H7 (cell line): ENCODE measurements around the gene PHACTR4. TPM values are rescaled to one million over a fixed set of nuclear protein-coding genes. Genes with fewer than 3 reads are reported as not detected.
"Not testable (repeated sequence)": the region's sequence is repeated elsewhere in the genome, so short reads cannot be mapped to it uniquely, and the experiment has no call there.

ENCODE experiments used
- DNase-seq: peaks from one replicate; pipeline ENCODE4 v3.0.0; 2012
- H3K27me3 ChIP-seq: 2 replicates; pipeline ENCODE4 v1.6.0; 2011; ENCODE audit warnings: mild to moderate bottlenecking, low read length; ENCODE audit not compliant: control insufficient read depth, insufficient read depth
- H3K36me3 ChIP-seq: replicated peaks from 2 replicates; pipeline ENCODE4 v1.5.1; 2011; ENCODE audit warnings: low read length; ENCODE audit not compliant: control insufficient read depth, insufficient read depth
- H3K4me3 ChIP-seq: 2 replicates; pipeline ENCODE4 v1.5.1; 2011; ENCODE audit warnings: low read depth, mild to moderate bottlenecking, control low read depth, low read length, moderate library complexity; ENCODE audit not compliant: insufficient read depth
- total RNA-seq: library from RNA; depleted of rRNA; stranded (reverse); fragments of >200 nt; shearing (Covaris generic); gene quantifications from 2 replicates; pipeline ENCODE4 v1.2.3, GENCODE V29; 2014; rRNA removed

Gene PHACTR4
- 16.9 and 23.0 TPM in 2 replicates for total RNA-seq

DNA sequence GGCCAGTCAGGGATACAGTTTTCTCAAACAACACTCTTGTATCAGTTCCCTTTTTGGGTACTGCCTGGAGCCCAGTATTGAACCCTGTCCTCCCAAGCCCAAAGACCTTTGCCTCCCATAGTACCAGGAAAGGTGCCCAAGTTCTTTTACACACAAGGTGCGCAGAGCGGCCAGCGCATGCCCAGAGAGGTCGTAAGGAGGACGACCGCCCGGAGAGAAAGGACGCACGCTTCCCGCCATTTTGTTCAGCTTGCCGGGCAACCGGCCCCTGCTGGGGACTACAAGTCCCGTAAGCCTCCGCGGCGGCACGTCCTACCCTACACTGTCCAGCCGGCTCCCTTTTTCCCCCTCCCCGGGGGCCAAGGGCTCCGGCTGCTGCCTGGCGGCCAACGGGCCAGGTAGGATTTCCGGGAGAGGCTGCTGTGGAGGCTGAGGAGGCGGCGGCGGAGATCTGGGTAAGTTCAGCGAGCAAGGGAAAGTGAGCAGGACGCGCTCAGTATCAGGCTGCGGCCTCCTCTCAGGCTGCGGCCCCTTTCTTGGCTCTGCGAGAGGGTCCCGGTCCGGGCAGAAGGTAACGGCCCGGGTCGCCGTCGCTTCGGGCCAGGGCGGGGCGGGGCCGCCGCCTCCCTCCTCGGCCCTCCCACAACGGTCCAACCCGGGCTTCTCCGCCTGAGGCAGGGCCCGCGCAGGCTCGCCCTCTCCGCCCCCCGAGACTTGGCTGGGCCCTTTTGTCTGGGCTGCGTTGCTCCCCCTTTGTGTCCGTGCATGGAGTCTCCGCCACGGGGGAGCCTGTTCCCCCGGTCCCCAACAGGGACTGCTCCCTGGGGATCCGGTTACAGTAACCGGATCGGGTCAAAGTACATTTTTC is at the start of gene PHACTR4:
Gene PHACTR4, plus strand, starts transcription at position 370 of the 868 bp plus-strand sequence. CDS start 37,708 bp downstream, outside the sequence.
- peak; percentile 97 for DNase-seq
- Histone ChIP-seq H3K4me3 (peak within 1 kb of the TSS; percentile 94), H3K27me3 (no peaks in the 10 kb centered on the region), H3K36me3 (no peaks in the 10 kb centered on the region)

DNA sequence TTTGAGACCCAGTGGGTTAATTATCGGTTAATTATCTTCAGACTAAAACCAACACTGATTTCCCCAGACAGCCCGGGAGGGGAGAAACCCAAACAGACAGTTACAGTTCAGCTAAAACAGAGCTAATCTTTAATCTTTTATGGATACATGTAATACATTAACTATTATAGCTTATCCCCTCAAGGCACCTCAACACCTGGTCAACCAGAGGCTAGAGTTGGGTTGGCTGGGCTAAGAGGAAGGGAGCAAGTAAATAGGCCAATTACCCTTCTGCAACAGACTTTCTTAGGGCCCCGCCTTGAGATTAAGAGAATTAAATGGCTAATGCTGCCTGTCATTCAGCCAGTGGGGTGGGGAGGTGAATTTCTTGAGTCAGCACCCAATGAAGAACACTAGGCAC is 47.3 kb upstream of the PHACTR4 start:
- no peaks in the 10 kb centered on the region for H3K27me3 ChIP-seq
- H3K4me3 ChIP-seq: no peak overlapping the region
- H3K36me3 ChIP-seq: no peaks in the 10 kb centered on the region
- DNase-seq: no peak

GRCh38 chr1:28323720-28324119 is 45.8 kb upstream of the PHACTR4 start:
- Histone ChIP-seq H3K27me3 (no peaks in the 10 kb centered on the region), H3K36me3 (no peaks in the 10 kb centered on the region), H3K4me3 (no peak overlapping the region)
- no peak for DNase-seq

- no peak for DNase-seq
- no peak overlapping the region for H3K4me3 ChIP-seq
- H3K27me3 ChIP-seq: no peaks in the 10 kb centered on the region
- H3K36me3 ChIP-seq: no peaks in the 10 kb centered on the region; the same call in 1 of the 2 replicates
These were observed 43.0 kb upstream of the PHACTR4 start for GRCh38 chr1:28326515-28326914.

DNA sequence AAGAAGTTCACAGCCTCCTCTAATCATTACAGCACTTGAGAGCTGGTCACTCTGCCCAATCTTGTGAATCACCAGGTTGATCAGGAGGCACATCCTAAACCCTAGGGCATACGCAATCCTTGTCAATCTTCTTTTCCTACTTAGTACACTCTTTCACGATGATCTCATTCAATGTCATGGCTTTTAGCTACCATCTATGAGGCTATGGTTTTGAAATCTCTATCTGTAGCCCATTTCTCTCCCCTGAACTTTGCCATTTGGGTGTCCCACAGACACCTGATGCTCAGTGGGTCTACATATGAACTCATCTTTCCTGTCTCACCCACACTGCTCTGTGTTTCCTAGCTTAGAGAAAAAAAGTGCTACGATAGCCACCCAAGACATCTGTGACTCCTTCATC is 42.6 kb upstream of the PHACTR4 start:
- no peak for DNase-seq
- no peak overlapping the region for H3K4me3 ChIP-seq

DNA sequence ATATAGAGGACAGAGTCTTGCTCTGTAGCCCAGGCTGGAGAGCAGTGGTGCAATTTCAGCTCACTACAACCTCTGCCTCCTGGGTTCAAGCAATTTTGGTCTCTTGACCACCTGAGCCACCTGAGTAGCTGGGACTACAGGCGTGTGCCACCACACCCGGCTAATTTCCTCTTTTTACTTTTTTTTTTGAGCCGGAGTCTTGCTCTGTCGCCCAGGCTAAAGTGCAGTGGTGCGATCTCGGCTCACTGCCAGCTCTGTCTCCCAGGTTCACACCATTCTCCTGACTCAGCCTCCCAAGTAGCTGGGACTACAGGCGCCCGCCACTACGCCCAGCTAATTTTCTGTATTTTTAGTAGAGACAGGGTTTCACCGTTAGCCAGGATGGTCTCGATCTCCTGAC is 42.1 kb upstream of the PHACTR4 start:
- not testable (repeated sequence) for H3K4me3 ChIP-seq, H3K27me3 ChIP-seq, DNase-seq, H3K36me3 ChIP-seq

More for the DNA sequence above, 42.6 kb upstream of the PHACTR4 start:
- H3K27me3 ChIP-seq: no peaks in the 10 kb centered on the region
- no peaks in the 10 kb centered on the region; the same call in 1 of the 2 replicates for H3K36me3 ChIP-seq

DNA sequence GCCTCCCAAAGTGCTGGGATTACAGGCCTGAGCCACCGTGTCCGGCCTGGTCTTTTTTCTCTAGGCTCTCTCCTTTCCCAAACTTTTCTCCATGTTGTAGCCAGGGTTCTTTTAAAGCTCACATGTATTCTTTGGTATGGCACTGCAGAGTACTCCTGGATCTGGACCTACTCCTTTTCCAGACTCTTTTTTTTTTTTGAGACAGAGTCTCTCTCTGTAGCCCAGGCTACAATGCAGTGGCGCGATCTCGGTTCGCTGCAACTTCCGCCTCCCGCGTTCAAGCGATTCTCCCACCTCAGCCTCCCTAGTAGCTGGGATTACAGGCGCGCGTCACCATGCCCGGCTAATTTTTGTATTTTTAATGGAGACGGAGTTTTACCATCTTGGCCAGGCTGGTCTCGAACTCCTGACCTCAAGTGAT is 41.3 kb upstream of the PHACTR4 start:
- H3K36me3 ChIP-seq: peaks cover 5% of the 10 kb centered on the region; the same call in 1 of the 2 replicates
- no peak for DNase-seq
- no peaks in the 10 kb centered on the region for H3K27me3 ChIP-seq
- peak overlapping the region; percentile 66 for H3K4me3 ChIP-seq

DNA sequence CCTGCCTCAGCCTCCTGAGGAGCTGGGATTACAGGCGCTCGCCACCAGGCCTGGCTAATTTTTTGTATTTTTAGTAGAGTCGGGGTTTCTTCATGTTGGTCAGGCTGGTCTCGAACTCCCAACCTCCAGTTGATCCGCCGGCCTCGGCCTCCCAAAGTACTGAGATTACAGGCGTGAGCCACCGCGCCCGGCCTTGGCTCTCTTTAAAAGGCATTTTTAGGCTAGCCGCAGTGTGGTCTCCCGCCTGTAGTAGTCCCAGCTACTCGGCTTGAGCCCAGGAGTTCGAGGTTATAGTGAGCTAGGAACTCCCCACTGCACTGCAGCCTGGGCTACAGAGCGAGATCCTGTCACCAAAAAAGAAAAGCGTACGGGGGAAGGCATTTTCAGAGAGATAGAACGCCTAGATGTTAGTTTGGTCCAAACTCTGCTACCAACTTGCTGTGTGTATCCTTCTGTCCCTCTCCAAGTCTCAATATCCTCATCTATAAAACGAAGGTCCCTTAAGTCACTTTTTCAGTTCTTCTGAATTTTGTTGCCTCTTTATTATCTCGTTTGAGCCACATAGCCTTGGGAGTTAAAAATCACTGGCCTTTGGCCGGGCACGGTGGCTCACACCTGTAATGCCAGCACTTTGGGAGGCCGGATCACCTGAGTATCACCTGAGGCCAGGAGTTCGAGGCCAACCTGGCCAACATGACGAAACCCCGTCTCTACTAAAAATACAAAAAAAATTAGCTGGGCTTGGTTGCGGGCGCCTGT is 40.0 kb upstream of the PHACTR4 start:
- Histone ChIP-seq H3K36me3 (peaks cover 10% of the 10 kb centered on the region), H3K27me3 (no peaks in the 10 kb centered on the region), H3K4me3 (peak overlapping the region; percentile 66)
- no peak for DNase-seq

- Histone ChIP-seq H3K36me3 (peaks cover 5% of the 10 kb centered on the region), H3K27me3 (no peaks in the 10 kb centered on the region), H3K4me3 (no peak overlapping the region)
- DNase-seq: no peak
These were observed 30.6 kb upstream of the PHACTR4 start for GRCh38 chr1:28338897-28339296.

DNA sequence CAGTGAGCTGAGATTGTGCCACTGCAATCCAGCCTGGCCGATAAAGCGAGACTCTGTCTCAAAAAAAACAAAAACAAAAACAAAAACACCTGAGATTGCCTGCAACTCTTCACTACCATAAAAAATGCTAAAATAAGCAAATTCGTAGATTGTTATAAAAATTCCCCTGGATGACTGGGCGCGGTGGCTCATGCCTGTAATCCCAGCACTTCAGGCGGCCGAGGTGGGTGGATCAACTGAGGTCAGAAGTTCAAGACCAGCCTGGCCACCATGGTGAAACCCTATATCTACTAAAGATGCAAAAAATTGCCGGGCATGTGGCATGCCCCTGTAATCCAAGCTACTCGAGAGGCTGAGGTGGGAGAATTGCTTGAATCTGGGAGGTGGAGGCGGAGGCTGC is 30.0 kb upstream of the PHACTR4 start:
- H3K4me3 ChIP-seq: no peak overlapping the region
- DNase-seq: no peak
- H3K27me3 ChIP-seq: no peaks in the 10 kb centered on the region
- peaks cover 2% of the 10 kb centered on the region for H3K36me3 ChIP-seq

DNA sequence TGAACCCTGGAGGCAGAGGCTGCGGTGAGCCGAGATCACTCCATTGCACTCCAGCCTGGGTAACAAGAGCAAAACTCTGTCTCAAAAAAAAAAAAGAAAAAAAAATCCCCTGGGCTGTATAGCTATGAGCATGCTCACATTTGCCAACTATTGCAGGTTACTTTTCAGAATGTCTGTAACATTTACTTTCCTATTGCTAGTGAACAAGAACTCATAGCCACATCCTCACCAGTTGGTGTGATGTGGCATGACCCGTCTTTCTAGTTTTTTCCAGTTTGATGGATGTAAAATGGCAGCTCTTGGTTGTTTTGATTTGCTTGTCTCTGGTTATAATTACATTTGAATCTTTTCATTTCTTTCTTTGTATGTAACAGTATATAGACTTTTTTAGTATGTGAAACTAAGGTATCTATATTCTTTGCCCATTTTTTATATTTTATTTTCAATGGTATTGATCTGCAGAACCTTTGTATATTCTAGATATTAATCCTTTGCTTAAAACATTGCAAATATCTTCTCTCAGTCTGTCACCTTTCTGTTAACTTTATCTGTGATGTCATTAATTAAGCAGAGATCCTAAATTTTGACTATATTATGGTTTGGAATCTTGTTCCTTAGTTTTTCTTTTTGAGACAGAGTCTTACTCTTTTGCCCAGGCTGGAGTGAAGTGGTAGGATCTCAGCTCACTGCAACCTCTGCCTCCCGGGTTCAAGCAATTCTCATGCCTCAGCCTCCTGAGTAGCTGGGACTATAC is 29.1 kb upstream of the PHACTR4 start:
- DNase-seq: no peak
- H3K27me3 ChIP-seq: no peaks in the 10 kb centered on the region
- H3K36me3 ChIP-seq: no peaks in the 10 kb centered on the region
- H3K4me3 ChIP-seq: no peak overlapping the region

DNA sequence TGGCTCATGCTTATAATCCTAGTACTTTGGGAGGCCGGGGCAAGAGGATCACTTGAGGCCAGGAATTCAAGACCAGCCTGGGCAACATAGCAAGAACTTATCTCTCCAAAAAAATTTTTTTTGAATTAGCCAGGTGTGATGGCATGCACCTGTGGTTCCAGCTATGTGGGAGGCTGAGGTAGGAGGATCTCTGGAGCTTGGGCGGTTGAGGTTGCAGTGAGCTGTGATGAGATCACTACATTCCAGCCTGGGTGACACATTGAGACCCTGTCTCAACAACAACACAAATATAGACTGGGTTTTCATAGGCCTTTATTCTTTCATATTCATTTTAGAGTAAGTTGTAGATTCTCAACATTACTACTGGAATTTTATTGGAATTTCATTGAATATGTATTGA is 27.9 kb upstream of the PHACTR4 start:
- Histone ChIP-seq H3K4me3 (no peak overlapping the region), H3K36me3 (no peaks in the 10 kb centered on the region), H3K27me3 (no peaks in the 10 kb centered on the region)
- DNase-seq: no peak

GRCh38 chr1:28343405-28343804 is 26.1 kb upstream of the PHACTR4 start:
- no peak for DNase-seq
- H3K36me3 ChIP-seq: no peaks in the 10 kb centered on the region
- no peak overlapping the region for H3K4me3 ChIP-seq
- no peaks in the 10 kb centered on the region for H3K27me3 ChIP-seq

DNA sequence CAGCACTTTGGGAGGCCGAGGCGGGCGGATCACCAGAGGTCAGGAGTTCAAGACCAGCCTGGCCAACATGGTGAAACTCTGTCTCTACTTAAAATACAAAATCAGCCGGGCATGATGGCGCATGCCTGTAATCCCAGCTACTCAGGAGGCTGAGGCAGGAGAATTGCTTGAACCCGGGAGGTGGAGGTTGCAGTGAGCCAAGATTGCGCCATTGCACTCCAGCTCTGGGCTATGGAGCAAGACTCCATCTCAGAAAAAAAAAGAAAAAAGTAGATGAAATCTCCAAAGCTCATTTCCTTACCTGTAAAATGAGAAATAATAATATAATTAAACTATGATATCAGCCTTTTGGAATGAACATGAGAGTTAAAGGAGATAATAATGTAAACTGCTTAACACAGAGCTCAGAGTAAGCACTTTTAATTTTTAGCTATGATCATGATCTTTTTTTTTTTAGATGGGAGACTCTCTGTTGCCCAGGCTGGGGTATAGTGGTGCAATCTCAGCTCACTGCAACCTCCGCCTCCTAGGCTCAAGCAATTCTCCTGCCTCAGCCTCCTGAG is 16.2 kb upstream of the PHACTR4 start:
- not testable (repeated sequence) for H3K36me3 ChIP-seq, H3K4me3 ChIP-seq, H3K27me3 ChIP-seq, DNase-seq
